ENCODE data around the gene NTNG2.

The NTNG2 gene

GRCh38 chr9:132152231-132152630 lies 9.6 kb upstream of the NTNG2 start:
- H4K20me1 ChIP-seq (ENCODE audit: low read depth, low read length): no peaks in the 10 kb centered on the region
- H3K9me2 ChIP-seq (replicated peaks; ENCODE audit: insufficient read depth, low read length): no peaks in the 10 kb centered on the region
- H2AFZ ChIP-seq (ENCODE audit: low read depth, low read length, severe bottlenecking): no peak overlapping the region
- TF ChIP-seq, protein P1, sequence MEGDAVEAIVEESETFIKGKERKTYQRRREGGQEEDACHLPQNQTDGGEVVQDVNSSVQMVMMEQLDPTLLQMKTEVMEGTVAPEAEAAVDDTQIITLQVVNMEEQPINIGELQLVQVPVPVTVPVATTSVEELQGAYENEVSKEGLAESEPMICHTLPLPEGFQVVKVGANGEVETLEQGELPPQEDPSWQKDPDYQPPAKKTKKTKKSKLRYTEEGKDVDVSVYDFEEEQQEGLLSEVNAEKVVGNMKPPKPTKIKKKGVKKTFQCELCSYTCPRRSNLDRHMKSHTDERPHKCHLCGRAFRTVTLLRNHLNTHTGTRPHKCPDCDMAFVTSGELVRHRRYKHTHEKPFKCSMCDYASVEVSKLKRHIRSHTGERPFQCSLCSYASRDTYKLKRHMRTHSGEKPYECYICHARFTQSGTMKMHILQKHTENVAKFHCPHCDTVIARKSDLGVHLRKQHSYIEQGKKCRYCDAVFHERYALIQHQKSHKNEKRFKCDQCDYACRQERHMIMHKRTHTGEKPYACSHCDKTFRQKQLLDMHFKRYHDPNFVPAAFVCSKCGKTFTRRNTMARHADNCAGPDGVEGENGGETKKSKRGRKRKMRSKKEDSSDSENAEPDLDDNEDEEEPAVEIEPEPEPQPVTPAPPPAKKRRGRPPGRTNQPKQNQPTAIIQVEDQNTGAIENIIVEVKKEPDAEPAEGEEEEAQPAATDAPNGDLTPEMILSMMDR (IDR thresholded peaks at IDR 0.05; ENCODE audit: insufficient read depth, low read length, poor library complexity, severe bottlenecking): no peak
- TF ChIP-seq EZH2phosphoT487 (conservative IDR thresholded peaks at IDR 0.05; ENCODE audit: low read length): no peak
- H3K9ac ChIP-seq (ENCODE audit: low read length): no peak overlapping the region
- H3K79me2 ChIP-seq (ENCODE audit: insufficient read depth, low read length): no peaks in the 10 kb centered on the region
- no peak overlapping the region for H3K4me2 ChIP-seq (ENCODE audit: low read depth, low read length, poor library complexity, severe bottlenecking)
- H3K27ac ChIP-seq (ENCODE audit: low read depth, low read length): no peak overlapping the region
- H3K27me3 ChIP-seq (ENCODE audit: low read length): no peaks in the 10 kb centered on the region
- H3K4me3 ChIP-seq (ENCODE audit: insufficient read depth, low read length, poor library complexity, severe bottlenecking): no peak overlapping the region
- no peaks in the 10 kb centered on the region for H3K9me3 ChIP-seq (ENCODE audit: insufficient read depth, low read length)
- H3F3A ChIP-seq (ENCODE audit: insufficient read depth): no peaks in the 10 kb centered on the region
- H3K36me3 ChIP-seq (ENCODE audit: low read length): no peaks in the 10 kb centered on the region

GRCh38 chr9:132154863-132155567 lies 6.8 kb upstream of the NTNG2 start:
- Histone ChIP-seq H3F3A (ENCODE audit: insufficient read depth) (no peaks in the 10 kb centered on the region), H3K9me2 (replicated peaks; ENCODE audit: insufficient read depth, low read length) (no peaks in the 10 kb centered on the region), H2AFZ (ENCODE audit: low read depth, low read length, severe bottlenecking) (no peak overlapping the region), H3K9me3 (ENCODE audit: insufficient read depth, low read length) (no peaks in the 10 kb centered on the region), H4K20me1 (ENCODE audit: low read depth, low read length) (no peaks in the 10 kb centered on the region), H3K27me3 (ENCODE audit: low read length) (no peaks in the 10 kb centered on the region), H3K9ac (ENCODE audit: low read length) (no peak overlapping the region), H3K79me2 (ENCODE audit: insufficient read depth, low read length) (no peaks in the 10 kb centered on the region), H3K4me2 (ENCODE audit: low read depth, low read length, poor library complexity, severe bottlenecking) (no peak overlapping the region), H3K27ac (ENCODE audit: low read depth, low read length) (no peak overlapping the region), H3K36me3 (ENCODE audit: low read length) (no peaks in the 10 kb centered on the region), H3K4me3 (ENCODE audit: insufficient read depth, low read length, poor library complexity, severe bottlenecking) (no peak overlapping the region)
- TF ChIP-seq EZH2phosphoT487 (conservative IDR thresholded peaks at IDR 0.05; ENCODE audit: low read length): no peak
- TF ChIP-seq, protein P1 (IDR thresholded peaks at IDR 0.05; ENCODE audit: insufficient read depth, low read length, poor library complexity, severe bottlenecking): no peak

DNA sequence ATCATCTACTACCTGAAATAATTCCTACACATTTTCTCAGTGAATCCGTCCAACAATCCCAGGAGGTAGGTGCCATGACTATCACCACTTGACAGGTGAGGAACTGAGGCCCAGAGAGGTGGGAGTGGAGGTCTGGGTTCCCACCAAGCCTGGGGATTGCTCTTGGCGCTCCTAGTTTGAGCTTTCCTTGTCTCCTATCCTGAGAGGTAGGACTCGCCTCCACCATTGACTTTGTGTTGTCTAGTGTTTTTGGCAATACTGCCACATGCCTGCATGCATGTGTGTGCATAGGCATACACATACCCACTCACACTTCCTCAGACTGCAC lies 6.3 kb upstream of the NTNG2 start:
- Histone ChIP-seq H2AFZ (ENCODE audit: low read depth, low read length, severe bottlenecking) (no peak overlapping the region), H3K9me3 (ENCODE audit: insufficient read depth, low read length) (no peaks in the 10 kb centered on the region), H4K20me1 (ENCODE audit: low read depth, low read length) (no peaks in the 10 kb centered on the region), H3F3A (ENCODE audit: insufficient read depth) (no peaks in the 10 kb centered on the region), H3K9me2 (replicated peaks; ENCODE audit: insufficient read depth, low read length) (no peaks in the 10 kb centered on the region), H3K9ac (ENCODE audit: low read length) (no peak overlapping the region), H3K4me3 (ENCODE audit: insufficient read depth, low read length, poor library complexity, severe bottlenecking) (no peak overlapping the region), H3K79me2 (ENCODE audit: insufficient read depth, low read length) (no peaks in the 10 kb centered on the region), H3K27me3 (ENCODE audit: low read length) (no peaks in the 10 kb centered on the region), H3K4me2 (ENCODE audit: low read depth, low read length, poor library complexity, severe bottlenecking) (no peak overlapping the region), H3K27ac (ENCODE audit: low read depth, low read length) (no peak overlapping the region), H3K36me3 (ENCODE audit: low read length) (no peaks in the 10 kb centered on the region)
- TF ChIP-seq, protein P1 (IDR thresholded peaks at IDR 0.05; ENCODE audit: insufficient read depth, low read length, poor library complexity, severe bottlenecking): no peak
- TF ChIP-seq EZH2phosphoT487 (conservative IDR thresholded peaks at IDR 0.05; ENCODE audit: low read length): no peak

All from SU-DHL-6 (cell line).